HG02885 (cell line): ENCODE data around the gene NEDD4L.

Experiments
- ATAC-seq: cut with Tn5 transposase; IDR thresholded peaks from one replicate; pipeline ENCODE4 v1.9.1; 2021; ENCODE audit warnings: mild to moderate bottlenecking; ENCODE audit not compliant: unreplicated experiment, poor library complexity

The NEDD4L gene

DNA sequence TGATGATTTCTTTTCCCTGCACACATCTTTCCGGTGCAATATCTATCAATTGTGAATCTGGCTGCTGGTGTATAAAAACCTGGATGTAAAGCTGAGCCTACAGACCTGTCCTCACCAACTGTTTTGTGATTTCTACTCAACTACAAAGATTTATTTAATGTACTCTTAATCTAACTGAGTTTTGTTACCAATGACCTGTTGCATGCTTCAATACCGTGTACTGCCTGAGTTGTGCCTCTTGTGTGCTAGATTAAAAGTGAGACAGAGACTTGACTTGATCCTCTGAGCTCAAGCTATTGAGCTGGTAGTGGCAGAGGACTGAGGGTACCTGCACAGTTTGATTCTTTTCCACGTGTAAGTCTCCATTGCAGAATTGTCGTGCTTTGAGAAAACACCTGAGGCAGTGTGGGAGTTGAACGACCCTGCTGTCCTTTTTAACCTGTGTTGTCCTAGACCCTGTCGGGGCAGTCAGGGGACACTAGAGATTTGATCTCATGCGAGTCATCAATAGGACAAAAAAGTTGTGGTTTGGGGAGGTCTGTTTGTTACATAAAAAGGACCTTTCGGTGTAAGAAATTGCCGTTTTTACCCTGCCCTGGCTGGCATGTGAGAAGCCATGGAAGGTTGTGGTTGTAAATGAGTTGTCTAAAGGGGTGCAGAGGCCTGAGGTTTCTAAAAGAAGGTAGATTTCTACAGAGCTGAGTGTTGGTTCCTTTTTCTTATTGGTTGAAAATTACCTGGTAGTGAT, 353.5 kb downstream of the NEDD4L start:
- no peak for ATAC-seq

DNA sequence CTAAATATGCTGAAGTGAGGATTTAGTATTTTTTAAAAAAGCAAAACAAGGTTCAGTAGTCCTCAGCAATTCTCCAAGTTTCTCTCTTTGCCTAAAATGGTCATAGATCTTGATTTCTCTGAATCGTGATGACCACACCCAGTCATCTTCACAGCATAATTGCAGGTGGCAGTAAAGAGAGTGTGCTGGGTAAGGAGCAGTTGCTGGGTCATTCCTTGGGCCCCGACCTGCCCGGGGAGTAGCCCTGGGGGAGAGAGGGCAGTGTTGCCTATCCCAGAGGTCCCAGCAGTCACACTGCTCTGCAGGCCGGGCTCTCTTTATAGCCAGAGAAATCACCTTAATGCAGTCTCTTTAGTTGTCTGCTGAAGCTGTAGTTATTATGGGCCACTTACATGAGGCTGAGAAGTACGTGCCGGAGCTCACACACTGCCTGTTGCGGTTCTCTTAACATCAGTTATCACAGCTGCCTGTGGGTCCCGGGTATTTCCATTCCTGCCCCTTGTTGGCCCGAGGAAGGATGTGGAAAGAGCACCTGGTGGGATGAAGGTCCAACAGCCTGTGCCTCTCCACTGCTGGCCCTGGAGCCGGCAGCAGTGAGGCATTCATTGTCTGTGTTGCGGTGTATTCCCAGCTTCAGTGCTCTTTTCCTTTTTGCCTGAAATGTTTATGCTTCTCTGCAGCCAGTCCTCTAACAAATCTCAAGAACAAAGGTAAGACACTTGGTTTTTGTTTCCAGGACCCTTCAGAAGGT, 354.8 kb downstream of the NEDD4L start:
- ATAC-seq = no peak

DNA sequence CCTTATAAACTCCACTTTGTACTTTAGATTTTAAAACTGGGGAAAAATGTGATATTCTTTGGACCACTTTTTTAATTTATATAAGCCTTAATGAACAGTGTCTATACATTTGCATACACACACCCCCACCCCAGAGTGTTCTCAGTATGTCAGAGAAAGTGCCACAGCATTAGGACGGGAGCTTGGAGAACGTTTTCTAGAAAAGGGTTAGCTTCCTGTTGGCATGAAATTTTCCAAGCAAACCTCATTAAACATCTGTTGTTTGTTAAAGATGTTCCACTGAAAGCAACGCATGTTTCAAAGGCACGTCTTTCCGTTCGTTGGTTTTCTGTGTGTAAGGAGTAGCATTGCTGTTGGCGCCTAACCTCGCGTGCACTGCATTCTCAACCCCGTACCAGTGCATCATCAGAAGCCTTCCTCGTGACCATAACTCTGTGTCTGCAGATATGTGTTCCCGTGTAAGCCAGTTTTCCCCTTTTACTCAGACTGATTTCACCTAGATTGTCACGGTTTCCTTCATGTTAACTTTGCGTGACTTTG, 356.4 kb downstream of the NEDD4L start:
- ATAC-seq = no peak

DNA sequence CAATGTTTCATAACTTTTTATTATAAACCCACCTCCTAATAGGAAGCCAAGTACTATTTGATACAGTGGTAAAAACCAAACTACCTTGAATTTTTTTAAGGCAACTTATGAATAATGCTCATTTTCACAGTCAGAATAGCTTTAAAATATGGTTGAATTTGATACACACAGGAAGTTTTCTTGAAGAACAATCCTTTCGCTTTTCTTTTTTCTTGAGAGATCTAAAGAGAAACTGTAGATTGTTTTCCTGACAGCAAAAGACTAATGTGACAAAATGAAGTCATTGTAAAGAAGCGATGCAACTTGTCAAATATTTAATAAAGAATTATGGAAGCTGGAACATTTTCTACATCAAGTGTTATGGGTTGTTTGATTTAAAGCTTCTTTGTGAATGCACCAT, 357.2 kb downstream of the NEDD4L start:
- ATAC-seq = no peak

DNA sequence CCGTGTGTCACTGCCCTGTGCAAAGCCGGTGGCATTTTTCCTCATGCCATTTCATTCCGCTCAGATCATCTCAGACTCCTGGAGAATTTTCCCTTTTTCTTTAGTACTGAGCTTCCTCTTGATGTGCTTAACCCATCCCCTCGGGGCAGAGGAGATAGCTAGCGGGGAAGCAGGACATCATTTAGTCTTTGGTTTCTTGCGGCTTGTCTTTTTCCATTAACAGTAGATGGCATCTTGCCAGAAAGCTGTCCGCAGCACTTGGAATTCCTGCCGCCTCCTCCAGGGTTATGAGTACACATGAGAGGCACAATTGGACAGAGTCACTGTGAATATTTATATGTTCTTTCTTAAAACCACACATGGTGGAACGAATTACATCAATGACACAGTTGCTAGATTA, 358.2 kb downstream of the NEDD4L start:
- ATAC-seq = no peak

DNA sequence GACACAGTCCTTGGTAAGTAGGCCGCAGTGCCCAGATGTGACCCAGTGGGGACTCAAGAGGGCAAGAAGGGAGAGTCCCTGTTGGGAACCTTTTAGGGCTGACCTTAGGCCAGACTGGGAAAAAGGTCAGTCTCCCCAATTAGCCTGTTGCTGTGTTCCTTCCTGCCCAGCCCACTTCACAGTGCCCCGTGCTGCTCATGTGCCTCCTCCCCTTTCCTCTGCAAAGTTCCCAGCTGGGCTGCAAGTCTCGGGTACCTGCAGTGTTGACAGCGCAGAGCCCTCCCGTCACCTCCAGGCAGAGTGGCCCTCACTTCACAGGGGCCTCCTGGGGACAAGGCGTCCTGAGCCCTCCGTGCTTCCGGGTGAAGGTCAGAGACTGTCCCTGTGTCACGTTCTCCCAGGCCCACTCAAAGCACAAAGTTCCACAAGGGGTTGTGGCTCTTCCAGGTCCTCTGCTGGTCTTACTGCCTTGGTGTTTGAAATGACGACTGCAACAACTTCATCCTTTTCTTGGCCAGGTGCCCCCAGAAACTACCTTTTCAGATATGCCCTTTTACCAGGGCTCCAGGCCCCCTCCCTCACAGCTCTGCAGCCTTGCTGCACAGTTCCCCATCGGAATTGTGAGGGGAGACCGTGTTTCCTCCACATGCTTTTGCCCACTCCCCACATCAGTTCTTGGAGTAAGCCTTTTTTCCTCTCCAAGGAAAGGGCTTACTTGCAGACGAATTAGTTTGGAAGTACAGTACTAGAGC, 359.1 kb downstream of the NEDD4L start:
- no peak for ATAC-seq

- ATAC-seq = no peak
Measured at GRCh38 chr18:58403799-58404455, 359.9 kb downstream of the NEDD4L start.

DNA sequence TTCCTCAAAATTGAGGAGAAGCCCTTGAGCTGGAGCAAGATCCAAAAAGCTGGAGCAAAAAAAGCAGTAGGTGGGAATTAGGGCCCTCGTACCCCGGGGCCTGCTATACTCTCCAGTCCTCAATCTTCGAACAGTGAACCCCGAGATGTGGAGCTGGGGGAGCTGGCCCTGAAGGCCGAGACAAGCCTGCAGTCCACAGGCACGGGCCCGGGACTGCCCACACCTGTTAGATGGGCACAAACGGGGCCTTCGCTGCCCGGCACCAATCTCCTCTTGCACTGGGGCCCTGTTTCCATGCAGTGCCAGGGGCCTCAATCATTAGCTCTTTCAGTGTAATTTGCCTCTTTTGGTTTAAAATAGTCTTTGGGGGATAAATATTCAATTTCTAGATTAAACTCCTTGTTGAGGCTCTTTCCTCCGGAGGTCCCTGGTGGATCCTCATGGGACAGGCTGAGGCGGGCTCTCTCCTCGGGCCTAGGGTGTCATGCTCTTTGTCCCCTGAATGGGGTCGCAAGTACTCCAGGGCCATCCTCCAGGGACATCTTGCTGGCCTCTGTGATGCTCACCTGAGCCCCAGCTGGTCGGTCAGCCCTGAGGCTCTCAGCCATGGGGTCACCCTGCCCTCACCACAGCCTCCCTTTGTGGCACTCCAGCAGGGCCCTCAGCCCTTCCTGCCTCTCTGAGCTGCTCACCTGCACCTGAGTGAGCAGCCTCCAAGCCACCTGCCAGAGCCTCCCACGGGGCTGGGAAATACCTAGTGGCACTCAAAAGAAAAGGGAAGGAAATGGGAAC, 361.3 kb downstream of the NEDD4L start:
- no peak for ATAC-seq

- ATAC-seq = no peak
Measured at GRCh38 chr18:58407263-58407648, 363.2 kb downstream of the NEDD4L start.

GRCh38 chr18:58407649-58408407, 363.8 kb downstream of the NEDD4L start:
- ATAC-seq = no peak

DNA sequence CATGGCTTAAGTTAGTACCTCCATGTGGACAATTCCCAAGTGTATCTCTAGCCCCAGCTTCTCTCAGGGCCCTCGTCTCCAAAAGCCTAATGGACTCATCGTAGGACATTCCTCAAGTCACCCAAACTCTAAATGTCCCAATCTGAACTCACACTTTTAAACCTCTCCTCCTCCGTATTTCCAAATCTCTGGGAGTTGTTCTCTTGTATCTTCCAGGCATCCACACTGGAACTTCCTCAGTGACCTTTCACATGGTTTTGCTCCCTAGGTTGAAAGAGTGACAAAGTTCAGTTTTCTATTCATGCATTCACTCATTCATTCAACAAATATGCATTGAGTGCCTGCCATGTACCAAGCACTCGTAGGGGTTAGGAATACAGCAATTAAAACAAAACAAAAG, 364.6 kb downstream of the NEDD4L start:
- no peak for ATAC-seq

- ATAC-seq = no peak
Measured at GRCh38 chr18:58409802-58410445, 365.9 kb downstream of the NEDD4L start.

DNA sequence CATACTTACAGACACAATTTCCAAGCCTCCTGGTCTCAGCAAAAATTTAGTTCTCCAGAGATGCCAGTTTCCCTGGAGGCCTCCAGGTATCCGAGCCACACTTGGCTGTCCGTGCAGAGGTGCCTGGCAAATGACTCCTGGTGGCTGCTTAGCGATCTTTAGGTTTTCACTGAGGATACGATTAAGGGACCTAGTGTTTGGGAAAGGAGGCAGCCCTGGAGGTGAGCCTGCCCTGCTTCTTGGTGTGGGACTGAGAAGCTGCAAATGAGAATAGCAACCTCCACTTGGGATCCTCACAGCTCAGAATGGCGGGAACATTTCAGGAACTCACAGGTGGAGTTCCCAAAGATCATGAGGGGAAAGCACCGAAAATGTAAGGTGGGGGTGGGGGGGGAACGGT, 367.3 kb downstream of the NEDD4L start:
- no peak for ATAC-seq

GRCh38 chr18:58412844-58413666, 369.0 kb downstream of the NEDD4L start:
- ATAC-seq = no peak

DNA sequence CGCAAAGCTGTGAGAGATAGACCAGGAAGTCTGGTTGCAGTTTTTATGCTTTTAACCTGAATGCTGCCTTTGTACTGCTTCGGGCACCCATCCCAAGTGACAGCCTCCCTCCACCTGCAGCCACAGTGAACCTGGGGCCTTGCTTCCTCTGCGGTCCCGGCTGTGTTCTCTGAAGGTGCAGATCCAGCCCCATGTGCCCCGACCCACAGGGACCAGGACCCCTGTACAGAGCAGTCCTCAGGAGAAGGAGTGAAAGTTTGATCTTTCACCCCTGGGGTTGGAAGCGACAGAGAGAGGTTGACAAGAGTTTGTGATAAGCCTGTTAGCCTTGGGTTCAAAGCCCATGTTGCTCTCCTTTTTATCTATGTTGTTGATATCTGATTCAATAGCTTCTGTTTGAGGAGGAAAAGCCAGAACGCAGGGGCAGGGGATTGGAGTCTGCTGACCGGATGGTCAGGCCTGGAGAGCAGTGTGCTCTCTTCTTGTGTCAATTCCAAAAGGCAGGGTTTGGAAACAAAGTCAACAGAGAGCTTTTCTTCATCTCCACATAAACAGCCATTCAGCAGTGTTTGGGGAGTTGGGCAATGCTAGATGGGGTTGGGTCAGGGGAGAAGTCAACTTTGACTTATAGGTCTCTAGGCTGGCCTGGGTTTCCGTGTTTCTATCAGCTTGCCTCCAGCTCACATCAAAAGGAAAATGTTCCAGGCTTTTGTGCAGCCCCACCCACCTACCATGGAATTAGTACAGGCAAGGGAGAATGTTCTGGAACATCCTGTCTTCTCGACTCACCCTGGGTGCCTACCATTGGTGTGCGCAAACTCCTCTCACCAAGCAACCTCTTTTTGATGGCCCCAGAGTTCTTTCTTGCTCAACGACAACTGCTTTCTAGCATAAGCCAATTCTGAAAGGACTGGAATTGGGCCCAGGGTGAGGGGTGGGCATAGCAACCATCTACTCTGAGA, 369.9 kb downstream of the NEDD4L start:
- ATAC-seq = no peak

GRCh38 chr18:58416014-58416703, 372.1 kb downstream of the NEDD4L start:
- no peak for ATAC-seq
